Colonic mucosa (tissue), 4 donors: ENCODE measurements around the gene RAI14. TPM values are rescaled to one million over a fixed set of nuclear protein-coding genes. Genes with fewer than 3 reads are reported as not detected.

Experiments
- DNase-seq: peaks from one replicate; pipeline ENCODE4 v3.0.0-alpha.2; 2020
- H3K27ac ChIP-seq: fragments of 200-600 bp; one replicate; pipeline ENCODE4 v1.8.0; 2021
- H3K27me3 ChIP-seq: fragments of 200-600 bp; one replicate; pipeline ENCODE4 v1.8.0; 2021
- H3K36me3 ChIP-seq: fragments of 200-600 bp; one replicate; pipeline ENCODE4 v1.8.0; 2021
- H3K4me1 ChIP-seq: fragments of 200-600 bp; one replicate; pipeline ENCODE4 v1.8.0; 2021; ENCODE audit warnings: mild to moderate bottlenecking
- H3K4me3 ChIP-seq: fragments of 200-600 bp; one replicate; pipeline ENCODE4 v1.8.0; 2021
- H3K9ac ChIP-seq, 2 donors: one replicate each; pipeline ENCODE4 v1.7.0; 2013; ENCODE audit warnings: control low read depth in 2 of 2, low read depth in 2 of 2, low read length in 2 of 2
- H3K9me3 ChIP-seq: fragments of 200-600 bp; one replicate; pipeline ENCODE4 v1.8.0; 2021
- CTCF ChIP-seq: fragments of 200-600 bp; IDR thresholded peaks from one replicate; pipeline ENCODE4 v1.8.0; 2022; ENCODE audit warnings: antibody characterized with exemption, mild to moderate bottlenecking
- intact Hi-C: fragments of 100-400 bp; cut with DNase I; formaldehyde crosslinking; loops from one replicate; pipeline ENCODE4 v1.14.1; 2022
- total RNA-seq, 2 donors: library from RNA; stranded (reverse); fragmentation: NEBNext Ultra II Directional in 1 of 2; extraction: Animal tissue kit (Norgen Biotek cat#: 25700) in 1 of 2; gene quantifications; one replicate each; pipeline ENCODE4 v1.2.1, GENCODE V29; 2021
- donor health status: healthy.
- donor health status: DM: no; HTN: no; CAD: no.
- donor health status: DM: no; HTN: no; CAD: no.

RAI14 gene
- total RNA-seq, 2 donors from 2014 or later: 15.9 to 25.7 TPM

- Histone ChIP-seq H3K4me1 (no peaks in the 10 kb centered on the region), H3K9ac (no peak overlapping the region), H3K27ac (no peak overlapping the region), H3K9me3 (no peaks in the 10 kb centered on the region), H3K4me3 (no peak overlapping the region), H3K27me3 (no peaks in the 10 kb centered on the region), H3K36me3 (no peaks in the 10 kb centered on the region)
- no peak for TF ChIP-seq CTCF
- no peak for DNase-seq
- intact Hi-C loops: loop anchor here (10.0 kb wide), 2 partner anchors 179 to 299 kb away; partner anchors contain the start of gene RAI14
Measured at GRCh38 chr5:34833976-34834793, 178.1 kb downstream of the RAI14 start.

- no peak overlapping the region for H3K4me3 ChIP-seq
- intact Hi-C loops: loop anchor here (10.0 kb wide), 2 partner anchors 180 to 300 kb away; partner anchors contain the start of gene RAI14
Measured at GRCh38 chr5:34834794-34835089, 178.6 kb downstream of the RAI14 start.

GRCh38 chr5:34835664-34836063 is 179.5 kb downstream of the RAI14 start:
- H3K9me3 ChIP-seq: no peaks in the 10 kb centered on the region
- intact Hi-C loops: loop anchor here (10.0 kb wide), 2 partner anchors 181 to 301 kb away; partner anchors contain the start of gene RAI14
- TF ChIP-seq CTCF: no peak
- no peak overlapping the region for H3K4me3 ChIP-seq
- H3K4me1 ChIP-seq: no peaks in the 10 kb centered on the region
- H3K27me3 ChIP-seq: no peaks in the 10 kb centered on the region
- no peak for DNase-seq
- H3K9ac ChIP-seq: no peak overlapping the region
- no peaks in the 10 kb centered on the region for H3K36me3 ChIP-seq
- H3K27ac ChIP-seq: no peak overlapping the region

More at GRCh38 chr5:34834794-34835089, 178.6 kb downstream of the RAI14 start:
- Histone ChIP-seq H3K27ac (no peak overlapping the region), H3K36me3 (no peaks in the 10 kb centered on the region), H3K9ac (no peak overlapping the region), H3K4me1 (no peaks in the 10 kb centered on the region), H3K27me3 (no peaks in the 10 kb centered on the region), H3K9me3 (no peaks in the 10 kb centered on the region)
- DNase-seq: no peak
- TF ChIP-seq CTCF: no peak

- no peaks in the 10 kb centered on the region for H3K36me3 ChIP-seq
- no peaks in the 10 kb centered on the region for H3K4me1 ChIP-seq
- no peaks in the 10 kb centered on the region for H3K27me3 ChIP-seq
- no peaks in the 10 kb centered on the region for H3K9me3 ChIP-seq
- intact Hi-C loops: loop anchor here (10.0 kb wide), 2 partner anchors 184 to 304 kb away; partner anchors contain the start of gene RAI14
- DNase-seq: peak; percentile 91
- H3K9ac ChIP-seq: peak within 1 kb of the TSS in 1 of 2 donors; percentile 73
- H3K27ac ChIP-seq: peak within 1 kb of the TSS; percentile 48
- TF ChIP-seq CTCF: no peak
- H3K4me3 ChIP-seq: peak within 1 kb of the TSS; percentile 84
Measured at GRCh38 chr5:34838785-34839714, 182.9 kb downstream of the RAI14 start, which contains the start of gene TTC23L. TTC23L (plus strand) TSS chr5:34839164; CDS start chr5:34840672, 1,508 bp downstream.

GRCh38 chr5:34841816-34842215 is 185.7 kb downstream of the RAI14 start:
- H3K9ac ChIP-seq: no peak overlapping the region
- no peak for DNase-seq
- intact Hi-C loops: no loop called here
- H3K4me1 ChIP-seq: no peaks in the 10 kb centered on the region
- no peak overlapping the region for H3K27ac ChIP-seq
- H3K36me3 ChIP-seq: no peaks in the 10 kb centered on the region
- TF ChIP-seq CTCF: no peak
- no peak overlapping the region for H3K4me3 ChIP-seq
- H3K27me3 ChIP-seq: no peaks in the 10 kb centered on the region
- no peaks in the 10 kb centered on the region for H3K9me3 ChIP-seq
